Adrenal gland (tissue), 5 donors: ENCODE results near the gene NIF3L1.

Source experiments
- CTCF ChIP-seq, 6 experiments: fragments of 450-650 bp in 4 of 6; fragments of 200-600 bp in 2 of 6; sonication (generic) in 1 of 6; IDR thresholded peaks; 1 replicate in 5 of 6; 2 replicates in 1 of 6; pipeline versions ENCODE4 v1.5.1 to v1.8.0; 2016 to 2021; ENCODE audit warnings: antibody characterized with exemption in 6 of 6, mild to moderate bottlenecking in 2 of 6, moderate library complexity in 1 of 6
- POLR2A ChIP-seq, 2 donors: fragments of 450-650 bp; IDR thresholded peaks; one replicate each; pipeline ENCODE4 v1.6.1; 2017; ENCODE audit warnings: antibody characterized with exemption in 2 of 2, mild to moderate bottlenecking in 2 of 2, moderate library complexity in 1 of 2
- donor health status: DM: no; HTN: no; CAD: no.

GRCh38 chr2:200944467-200945394 is 55.6 kb downstream of the NIF3L1 start:
- TF ChIP-seq POLR2A (IDR thresholded peaks at IDR 0.05) (no peak), CTCF (IDR thresholded peaks at IDR 0.05) (no peak)
